Measurements from ENCODE around the gene PPP4R1. TPM values are rescaled to one million over a fixed set of nuclear protein-coding genes. Genes with fewer than 3 reads are reported as not detected.

PPP4R1 gene
- total and polyA plus RNA-seq, 8 donors = 13.7 to 55.1 (median 34.8) TPM

DNA sequence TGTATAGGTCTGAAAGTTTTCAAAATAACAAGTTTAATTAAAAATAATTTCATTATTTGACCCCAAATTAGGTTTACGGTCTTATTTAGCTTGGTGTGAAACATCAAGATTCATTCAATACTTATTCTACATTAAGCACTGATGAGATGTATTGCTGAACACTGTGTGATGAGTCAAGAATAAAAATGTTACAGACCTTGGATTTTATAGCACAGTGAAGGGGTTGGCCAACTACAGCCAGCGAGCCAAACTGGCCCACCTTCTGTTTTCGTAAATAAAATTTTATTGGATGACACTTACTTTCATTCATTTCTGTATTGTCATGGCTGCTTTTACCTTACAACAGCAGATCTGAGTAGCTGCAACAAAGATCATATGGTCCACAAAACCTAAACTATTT is 8.3 kb downstream of the PPP4R1 start:
- no peaks in the 10 kb centered on the region for H3K36me3 ChIP-seq
- no peak for FAIRE-seq

GRCh38 chr18:9604348-9604747 is 10.0 kb downstream of the PPP4R1 start:
- no peaks in the 10 kb centered on the region for H3K9me3 ChIP-seq
- ATAC-seq (no peak), FAIRE-seq (no peak), DNase-seq (no peak)
- H3K27me3 ChIP-seq = no peaks in the 10 kb centered on the region
- peaks cover 6 to 12% (median 11%) of the 10 kb centered on the region in 3 donors for H3K4me1 ChIP-seq
- H3K36me3 ChIP-seq = no peaks in the 10 kb centered on the region
- H3K4me3 ChIP-seq = no peak overlapping the region
- WGBS, 2 donors = 92 to 93% methylated on average over 2 of the region's 2 CpGs
- no peak overlapping the region for H3K27ac ChIP-seq
- intact Hi-C loops (cut with DNase I) = no loop called here
- TF ChIP-seq CTCF (IDR thresholded peaks at IDR 0.05) = no peak

More for the DNA sequence above, 8.3 kb downstream of the PPP4R1 start:
- DNase-seq (no peak), ATAC-seq (no peak)
- peaks cover 6 to 16% (median 12%) of the 10 kb centered on the region in 3 donors for H3K4me1 ChIP-seq
- H3K27me3 ChIP-seq = no peaks in the 10 kb centered on the region
- H3K9me3 ChIP-seq = no peaks in the 10 kb centered on the region
- H3K27ac ChIP-seq = no peak overlapping the region
- 95 to 97% methylated on average over 3 of the region's 3 CpGs for WGBS, 2 donors
- TF ChIP-seq CTCF (IDR thresholded peaks at IDR 0.05) = no peak
- no peak overlapping the region for H3K4me3 ChIP-seq
- intact Hi-C loops (cut with DNase I) = no loop called here

DNA sequence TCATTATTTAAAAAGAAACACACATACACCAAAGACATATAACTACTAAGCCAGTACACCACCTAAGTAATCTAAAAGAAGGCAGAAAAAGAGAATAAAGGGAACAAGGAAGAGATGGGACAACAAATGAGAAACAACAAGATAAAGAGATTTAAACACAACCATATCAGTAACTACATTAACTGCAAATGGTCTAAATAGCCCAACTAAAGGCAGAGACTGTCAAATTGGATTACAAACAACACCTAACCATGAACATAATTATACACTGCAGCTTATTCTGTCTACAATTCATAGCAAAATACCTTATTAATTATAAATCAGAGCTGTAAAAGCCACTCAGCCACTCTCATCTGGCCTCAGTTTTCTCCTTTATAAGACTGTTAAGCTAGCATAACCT is 15.0 kb downstream of the PPP4R1 start:
- Histone ChIP-seq H3K27ac (no peak overlapping the region), H3K9me3 (no peaks in the 10 kb centered on the region), H3K4me3 (no peak overlapping the region), H3K27me3 (no peaks in the 10 kb centered on the region), H3K36me3 (no peaks in the 10 kb centered on the region), H3K4me1 (peaks cover 0 to 13% (median 11%) of the 10 kb centered on the region in 3 donors)
- FAIRE-seq = no peak
- no peak for TF ChIP-seq CTCF (IDR thresholded peaks at IDR 0.05)
- DNase-seq = no peak
- ATAC-seq = no peak
- intact Hi-C loops (cut with DNase I) = no loop called here

- TF ChIP-seq CTCF (IDR thresholded peaks at IDR 0.05) = no peak
- Histone ChIP-seq H3K27me3 (no peaks in the 10 kb centered on the region), H3K4me1 (peaks cover 4 to 16% (median 13%) of the 10 kb centered on the region in 3 donors), H3K36me3 (no peaks in the 10 kb centered on the region), H3K27ac (no peak overlapping the region), H3K9me3 (no peaks in the 10 kb centered on the region), H3K4me3 (no peak overlapping the region)
- 91 to 92% methylated on average over 3 of the region's 3 CpGs for WGBS, 2 donors
- intact Hi-C loops (cut with DNase I) = no loop called here
- ATAC-seq = no peak
- no peak for FAIRE-seq
- DNase-seq = no peak
Measured at GRCh38 chr18:9597609-9598008, 16.8 kb downstream of the PPP4R1 start.

DNA sequence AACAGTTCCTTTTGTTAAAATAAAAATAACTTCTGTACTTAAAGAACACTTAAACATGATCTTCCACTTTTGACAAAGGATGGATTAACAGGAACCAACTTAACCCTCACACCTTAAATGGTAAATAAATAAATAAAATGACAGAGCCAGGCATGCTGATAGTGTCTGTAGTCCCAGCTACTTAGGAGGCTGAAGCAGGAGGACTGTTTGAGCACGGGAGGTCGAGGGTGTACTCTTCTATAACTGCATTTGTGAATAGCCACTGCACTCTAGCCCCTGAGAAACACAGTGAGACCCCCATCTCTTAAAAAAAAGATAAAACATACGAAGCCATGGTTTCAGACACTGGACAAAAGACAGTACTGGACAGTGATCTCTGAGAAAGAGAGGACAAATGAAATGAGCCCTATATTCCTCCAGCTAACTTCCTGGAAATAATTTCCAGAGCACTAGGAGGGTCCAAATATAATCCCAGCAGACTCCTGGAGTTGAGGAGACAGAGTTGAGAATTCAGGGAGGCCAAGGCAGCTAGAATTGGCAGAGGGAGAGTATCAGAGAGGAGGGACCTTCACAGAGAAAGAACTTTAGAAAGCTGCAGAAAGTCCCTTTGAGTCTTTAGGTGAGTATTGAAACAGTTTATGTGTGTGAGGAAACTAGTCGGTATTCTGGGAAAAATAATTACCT is 17.4 kb downstream of the PPP4R1 start:
- Histone ChIP-seq H3K36me3 (no peaks in the 10 kb centered on the region), H3K27me3 (no peaks in the 10 kb centered on the region), H3K9me3 (no peaks in the 10 kb centered on the region), H3K4me3 (no peak overlapping the region), H3K4me1 (peaks cover 5 to 16% (median 13%) of the 10 kb centered on the region in 3 donors), H3K27ac (no peak overlapping the region)
- TF ChIP-seq CTCF (IDR thresholded peaks at IDR 0.05) = no peak
- intact Hi-C loops (cut with DNase I) = no loop called here
- no peak for DNase-seq
- no peak for FAIRE-seq
- WGBS, 2 donors = 96 to 97% methylated on average over 4 of the region's 4 CpGs
- no peak for ATAC-seq

All from pancreas (tissue), 10 donors.